Activated gamma-delta T cell treated with anti-CD3 and anti-CD28 coated beads, Interleukin-2, amount 50 U/mL, for 16 hours (primary cell): ENCODE data around the gene STX11.

Experiments used
- DNase-seq: peaks from one replicate; pipeline ENCODE4 v3.0.0-alpha.2; 2020; ENCODE audit warnings: low read depth

Gene STX11

DNA sequence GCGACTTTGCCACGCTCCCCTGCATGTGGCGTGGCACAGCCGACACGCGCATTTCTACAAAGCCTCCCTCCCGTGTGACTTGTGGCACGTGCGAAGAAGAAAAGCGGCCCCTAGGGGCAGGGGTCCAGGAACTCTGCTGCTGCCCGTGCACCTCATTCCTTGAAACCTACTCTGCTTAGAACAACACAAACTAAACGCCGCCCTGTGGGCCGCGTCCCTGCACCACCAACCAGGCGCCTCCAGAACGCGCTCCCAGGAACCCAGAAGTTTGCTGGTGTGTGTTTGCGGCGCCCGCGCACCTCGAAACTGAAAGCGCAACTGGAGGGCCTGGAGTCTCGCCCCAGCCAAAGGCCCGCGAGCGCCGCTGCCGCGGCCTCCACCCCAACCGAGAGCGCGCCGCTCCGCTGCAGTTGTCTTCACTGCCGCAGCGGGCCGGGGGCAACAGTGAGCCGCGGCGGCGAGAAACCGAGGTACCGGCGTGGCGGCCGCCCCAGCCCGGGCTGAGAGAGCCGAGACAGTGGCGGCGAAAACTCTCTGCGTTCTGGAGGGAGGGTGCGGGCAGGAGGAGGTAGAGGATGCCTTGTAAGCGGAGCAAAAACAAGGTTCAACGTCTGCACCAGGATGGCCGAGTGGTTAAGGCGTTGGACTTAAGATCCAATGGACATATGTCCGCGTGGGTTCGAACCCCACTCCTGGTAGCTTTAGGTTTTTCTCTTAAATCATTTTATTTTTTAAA lies 65.8 kb downstream of the STX11 start:
- peak; percentile 88 for DNase-seq

DNA sequence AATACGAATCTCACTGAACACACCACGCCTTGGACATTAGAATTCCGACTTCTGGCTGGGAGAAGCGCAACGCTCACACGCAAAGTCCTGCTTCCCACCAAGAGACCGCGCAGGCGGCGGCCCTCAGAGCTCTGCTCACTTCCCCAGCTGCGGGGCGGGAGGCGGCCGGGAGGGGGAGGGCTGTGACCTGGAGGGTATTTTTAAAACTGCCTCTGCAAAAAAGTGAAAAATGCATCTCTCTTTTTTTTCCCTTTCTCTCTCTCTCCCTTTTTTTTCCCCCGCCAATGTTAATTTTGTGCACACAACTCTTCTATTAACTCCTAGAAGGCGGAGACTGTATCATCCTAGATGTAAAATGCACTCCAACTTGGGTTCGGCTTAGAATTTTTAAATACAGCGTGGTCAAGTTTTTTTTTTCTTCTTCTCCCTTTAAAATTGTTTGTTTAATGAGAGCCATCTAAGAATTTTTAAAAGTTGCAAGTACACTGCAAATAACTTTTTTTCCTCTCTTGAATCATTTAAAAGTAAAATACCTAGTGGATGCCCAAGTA lies 66.4 kb downstream of the STX11 start:
- DNase-seq: no peak

DNA sequence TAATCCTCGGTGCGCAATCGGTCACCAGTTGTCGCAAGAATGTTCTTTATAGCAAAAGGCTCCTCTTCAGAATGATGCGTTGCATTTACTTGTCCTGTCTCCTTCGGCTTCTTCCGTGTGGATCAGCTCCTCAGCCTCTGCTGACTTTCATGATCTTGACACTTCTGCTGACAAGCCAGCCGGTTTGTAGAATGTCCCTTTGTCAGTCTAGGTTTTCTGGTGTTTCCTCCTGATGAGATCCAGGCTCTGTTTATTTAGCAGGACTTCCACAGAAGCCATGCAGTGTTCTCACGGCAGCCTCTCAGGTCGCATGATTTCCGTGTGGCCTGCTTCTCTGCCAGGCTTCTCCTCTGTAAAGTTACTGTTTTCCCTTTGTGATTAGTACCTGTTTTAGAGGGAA lies 66.9 kb downstream of the STX11 start:
- DNase-seq: no peak

DNA sequence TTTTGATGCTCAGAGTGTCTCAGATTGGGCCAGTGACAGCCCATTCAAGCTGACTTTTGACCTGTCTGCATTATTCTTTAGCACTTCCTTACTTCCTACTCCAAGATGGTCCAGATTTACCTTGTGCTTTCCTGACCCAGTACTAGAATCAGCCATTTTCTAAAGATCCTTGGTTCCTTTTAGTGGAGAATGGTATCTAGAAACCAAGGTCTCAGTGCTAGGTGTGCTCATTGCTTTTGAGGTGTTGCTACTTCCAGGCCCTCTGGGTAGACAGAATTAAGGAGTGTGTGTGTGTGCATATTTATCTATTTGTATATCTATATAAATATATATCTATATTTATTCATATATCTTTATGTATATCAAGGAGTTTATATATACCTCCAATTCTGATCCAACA lies 67.5 kb downstream of the STX11 start:
- no peak for DNase-seq

DNA sequence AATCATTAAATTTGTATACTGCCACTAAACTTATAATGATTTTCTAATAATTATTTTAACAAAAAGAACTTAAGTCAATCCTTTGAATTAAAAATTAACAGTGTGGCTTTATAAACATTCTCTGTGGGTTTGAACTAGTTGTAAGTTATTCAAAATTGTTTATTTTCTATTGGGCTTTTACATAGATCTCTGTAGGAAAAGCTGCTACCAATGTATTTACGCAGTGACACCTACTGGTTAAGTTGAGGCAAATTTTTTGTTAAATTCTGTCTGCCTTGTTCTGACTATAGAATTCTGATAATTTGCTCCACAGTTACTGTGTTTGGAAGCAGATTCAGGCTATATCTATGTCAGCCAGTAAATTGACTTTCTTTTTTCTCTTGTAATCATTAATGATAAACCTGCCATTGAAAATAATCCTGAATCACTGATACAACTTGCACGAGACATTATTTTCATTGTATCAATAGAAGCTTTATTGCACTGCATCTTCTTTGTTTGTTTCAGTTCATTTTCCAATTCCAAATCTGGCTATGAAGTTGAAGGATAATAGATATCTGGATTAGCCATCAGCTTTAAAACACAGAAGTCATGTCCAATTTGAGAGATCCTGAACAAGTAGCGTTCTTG lies 68.9 kb downstream of the STX11 start:
- DNase-seq: no peak

DNA sequence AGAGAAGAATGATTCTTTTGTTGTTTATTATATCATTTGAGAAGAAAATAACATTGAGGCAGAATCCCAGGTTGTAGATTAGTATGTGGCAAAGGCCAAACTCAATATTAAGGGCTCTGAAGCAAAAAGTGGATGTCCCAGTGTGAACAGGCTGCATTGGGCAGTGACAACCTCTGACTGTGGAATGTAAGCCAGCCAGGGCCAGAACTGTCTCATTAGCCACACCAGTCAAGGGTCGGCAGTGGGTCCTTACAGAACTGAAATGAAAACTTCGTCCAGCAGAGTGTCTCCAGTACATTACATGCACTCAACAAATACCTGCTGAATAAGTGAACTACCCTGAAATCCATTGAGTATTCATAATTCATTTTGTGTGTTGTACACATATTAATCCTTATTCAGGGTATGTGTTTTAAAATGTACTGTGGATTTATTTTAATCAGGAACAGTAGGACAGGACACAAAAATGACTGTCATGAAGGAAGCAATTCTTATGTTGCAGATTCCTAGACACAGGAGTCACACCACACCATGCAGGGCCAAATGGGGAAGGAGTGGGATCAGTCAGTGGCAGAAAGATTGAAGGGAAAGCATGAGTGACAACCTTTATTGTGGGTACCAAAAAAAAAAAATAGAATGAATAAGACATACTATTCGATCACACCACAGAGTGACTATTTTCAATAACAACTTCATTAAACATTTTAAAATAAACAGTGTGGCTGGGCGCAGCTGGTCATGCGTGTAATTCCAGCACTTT lies 69.9 kb downstream of the STX11 start:
- DNase-seq: no peak

DNA sequence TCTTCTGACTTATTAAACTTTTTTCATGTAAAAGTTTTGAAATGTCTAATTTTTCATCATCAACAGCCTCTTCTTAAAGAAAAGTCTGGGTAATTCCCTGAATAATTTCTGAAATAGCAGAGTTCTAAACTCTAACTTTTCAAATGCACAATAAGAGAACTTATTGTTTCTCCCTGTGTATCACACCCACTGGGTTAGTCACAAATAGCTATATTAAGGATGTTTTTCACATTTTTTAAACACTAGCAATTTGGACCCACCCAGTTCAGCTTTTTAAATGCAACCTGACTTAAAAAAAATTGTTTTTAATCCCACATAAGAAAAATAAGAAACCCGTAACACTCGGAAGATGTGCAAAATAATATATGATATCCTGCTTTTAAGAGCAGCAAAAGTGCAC lies 73.4 kb downstream of the STX11 start:
- no peak for DNase-seq

DNA sequence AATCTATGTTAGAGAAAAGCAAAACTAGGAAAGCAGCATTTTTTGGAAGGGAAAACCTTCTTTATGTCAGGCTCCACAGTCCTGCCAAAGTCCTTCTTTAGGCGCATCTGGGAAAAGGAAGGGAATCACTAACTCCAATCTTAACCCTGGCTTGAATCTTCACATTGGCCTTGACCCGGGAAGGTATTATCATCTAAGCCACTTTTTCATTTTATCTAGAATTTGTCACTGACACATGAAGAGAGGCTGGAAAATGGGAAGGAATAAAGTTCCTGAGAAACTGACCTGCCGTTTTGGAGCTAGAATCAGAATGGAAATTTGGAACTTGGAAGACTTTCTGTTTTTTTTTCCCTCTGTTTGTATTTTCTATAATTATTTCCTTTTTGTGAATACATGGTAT lies 81.4 kb downstream of the STX11 start:
- no peak for DNase-seq

DNA sequence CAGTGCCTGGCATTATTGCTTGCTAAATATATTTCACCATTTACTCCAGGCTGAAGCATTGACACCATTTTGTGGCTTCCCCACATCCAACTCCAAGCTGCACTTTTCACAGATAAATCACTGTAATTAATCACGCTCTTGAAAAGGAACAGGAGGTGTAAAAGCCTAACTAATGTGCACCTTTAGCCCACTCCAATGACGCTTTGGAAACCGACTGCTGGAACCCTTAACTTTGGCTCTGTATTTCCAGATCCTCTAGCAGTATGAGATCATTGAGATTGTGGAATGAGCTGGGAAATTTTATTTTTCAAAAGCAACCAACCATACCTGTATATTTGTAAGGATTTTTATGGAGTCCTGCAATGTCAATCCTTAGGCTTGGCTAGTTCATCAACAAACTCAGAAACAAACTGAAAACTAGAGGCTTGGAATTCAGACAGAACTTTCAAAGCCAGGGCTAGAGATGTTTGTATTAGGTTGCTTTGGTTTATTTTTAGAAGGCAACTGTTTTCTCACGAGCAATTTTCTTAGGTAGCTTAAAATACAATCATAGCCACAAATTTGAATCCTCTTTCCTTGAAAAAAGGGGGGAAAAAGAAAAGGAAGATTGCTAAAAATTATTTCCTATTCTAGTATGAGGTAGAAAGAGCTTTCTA lies 82.0 kb downstream of the STX11 start:
- DNase-seq: no peak

DNA sequence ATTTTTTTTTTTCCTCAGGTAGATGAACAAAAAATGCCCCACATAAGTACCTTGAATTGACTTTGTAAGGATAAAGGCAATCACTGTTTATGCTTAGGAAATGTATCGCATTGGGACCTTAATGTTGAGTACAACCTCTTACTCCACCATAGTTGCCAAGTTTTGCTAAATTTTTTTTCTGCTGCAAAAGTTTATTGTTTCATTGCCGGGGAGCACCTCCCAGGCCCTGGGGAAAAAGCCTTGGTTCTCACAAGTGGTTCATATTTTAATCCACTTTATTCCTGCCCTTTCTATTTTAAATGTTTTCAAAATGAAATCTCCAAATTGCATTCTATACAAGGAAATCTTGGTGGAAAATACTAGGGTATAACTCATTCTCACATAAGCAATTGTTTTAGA lies 82.5 kb downstream of the STX11 start:
- no peak for DNase-seq

DNA sequence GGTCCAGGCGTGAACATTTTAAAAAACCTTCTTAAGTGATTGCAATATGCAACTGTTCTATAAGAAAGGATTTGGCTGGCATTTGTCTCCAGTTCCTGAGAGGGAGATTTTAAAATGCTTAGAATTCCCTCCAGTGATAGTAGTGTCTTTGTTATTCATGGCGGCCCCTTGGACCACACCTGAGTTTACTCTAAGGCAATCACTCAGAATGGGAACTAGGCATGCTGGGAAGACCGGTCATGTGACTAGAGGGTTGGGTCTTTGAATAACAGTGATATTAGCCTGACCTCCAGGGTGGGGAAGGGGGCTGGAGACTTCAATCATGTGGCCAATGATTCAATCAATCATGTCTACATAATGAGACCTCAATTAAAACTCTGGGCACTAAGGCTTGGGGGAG lies 84.1 kb downstream of the STX11 start:
- DNase-seq: no peak

DNA sequence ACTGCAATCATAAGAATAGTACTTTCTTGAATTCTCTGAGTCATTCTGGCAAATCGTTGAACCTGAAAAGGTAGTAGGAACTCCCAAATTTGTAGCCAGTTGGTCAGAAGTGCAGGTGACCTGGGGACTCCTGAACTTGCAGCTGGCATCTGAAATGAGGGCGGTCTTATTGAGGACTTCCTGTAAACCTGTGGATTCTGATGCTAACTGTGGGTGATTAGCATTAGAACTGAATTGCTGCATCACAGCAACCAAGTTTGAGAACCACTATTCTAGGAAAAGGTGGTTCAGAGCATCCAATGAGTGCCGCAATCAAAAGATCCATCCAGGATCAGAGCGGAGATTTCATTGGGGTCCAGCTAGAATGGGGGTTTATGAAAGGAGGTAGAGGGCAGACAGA lies 84.6 kb downstream of the STX11 start:
- no peak for DNase-seq
